Lower leg skin (tissue), 3 donors: ENCODE measurements around the gene COL27A1.

Experiments
- POLR2A ChIP-seq, 2 donors: fragments of 450-650 bp; IDR thresholded peaks; one replicate each; pipeline ENCODE4 v1.6.1; 2016 to 2017; ENCODE audit warnings: antibody characterized with exemption in 2 of 2, mild to moderate bottlenecking in 1 of 2, moderate library complexity in 1 of 2
- TF ChIP-seq, protein P1 (sequence below), 3 donors: fragments of 450-650 bp; IDR thresholded peaks; one replicate each; pipeline ENCODE4 v1.5.1; 2016; ENCODE audit warnings: antibody characterized with exemption in 3 of 3, mild to moderate bottlenecking in 3 of 3, moderate library complexity in 2 of 3

DNA sequence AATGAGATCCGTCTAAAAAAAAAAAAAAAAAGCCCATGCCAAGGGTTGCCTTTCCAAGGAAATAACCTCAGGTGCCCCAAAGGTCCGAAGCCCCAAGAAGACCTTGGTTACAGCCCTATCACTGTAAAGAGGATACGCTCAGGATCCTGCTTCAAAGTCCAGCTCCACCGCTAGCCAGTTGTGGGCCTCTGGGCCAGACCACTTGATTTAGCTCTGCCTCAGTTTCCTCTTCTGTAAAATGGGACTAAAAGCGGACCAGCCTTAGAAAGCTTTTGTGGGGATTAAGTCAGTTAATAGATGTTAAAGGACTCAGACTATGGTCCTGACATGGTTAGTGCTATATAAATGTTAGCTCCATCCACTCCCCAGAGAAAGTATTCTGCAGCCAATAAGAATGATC, 118.9 kb downstream of the COL27A1 start:
- TF ChIP-seq, protein P1, sequence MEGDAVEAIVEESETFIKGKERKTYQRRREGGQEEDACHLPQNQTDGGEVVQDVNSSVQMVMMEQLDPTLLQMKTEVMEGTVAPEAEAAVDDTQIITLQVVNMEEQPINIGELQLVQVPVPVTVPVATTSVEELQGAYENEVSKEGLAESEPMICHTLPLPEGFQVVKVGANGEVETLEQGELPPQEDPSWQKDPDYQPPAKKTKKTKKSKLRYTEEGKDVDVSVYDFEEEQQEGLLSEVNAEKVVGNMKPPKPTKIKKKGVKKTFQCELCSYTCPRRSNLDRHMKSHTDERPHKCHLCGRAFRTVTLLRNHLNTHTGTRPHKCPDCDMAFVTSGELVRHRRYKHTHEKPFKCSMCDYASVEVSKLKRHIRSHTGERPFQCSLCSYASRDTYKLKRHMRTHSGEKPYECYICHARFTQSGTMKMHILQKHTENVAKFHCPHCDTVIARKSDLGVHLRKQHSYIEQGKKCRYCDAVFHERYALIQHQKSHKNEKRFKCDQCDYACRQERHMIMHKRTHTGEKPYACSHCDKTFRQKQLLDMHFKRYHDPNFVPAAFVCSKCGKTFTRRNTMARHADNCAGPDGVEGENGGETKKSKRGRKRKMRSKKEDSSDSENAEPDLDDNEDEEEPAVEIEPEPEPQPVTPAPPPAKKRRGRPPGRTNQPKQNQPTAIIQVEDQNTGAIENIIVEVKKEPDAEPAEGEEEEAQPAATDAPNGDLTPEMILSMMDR (IDR thresholded peaks at IDR 0.05): no peak
- no peak for TF ChIP-seq POLR2A (IDR thresholded peaks at IDR 0.05)
